HUES48 (cell line): ENCODE measurements around the gene EXOC4.

Experiments used
- H3K27ac ChIP-seq: one replicate; pipeline ENCODE4 v1.7.0; 2013; ENCODE audit warnings: low read depth, low read length, inconsistent platforms
- H3K27me3 ChIP-seq: 2 replicates; pipeline ENCODE4 v1.6.1; 2013; ENCODE audit warnings: mild to moderate bottlenecking, low read length; ENCODE audit not compliant: control insufficient read depth, insufficient read depth
- H3K36me3 ChIP-seq: 2 replicates; pipeline ENCODE4 v1.6.1; 2013; ENCODE audit warnings: low read length; ENCODE audit not compliant: control insufficient read depth, insufficient read depth
- H3K4me1 ChIP-seq: 2 replicates; pipeline ENCODE4 v1.6.1; 2013; ENCODE audit warnings: mild to moderate bottlenecking, low read length; ENCODE audit not compliant: control insufficient read depth, insufficient read depth
- H3K4me3 ChIP-seq: 2 replicates; pipeline ENCODE4 v1.5.1; 2013; ENCODE audit warnings: mild to moderate bottlenecking, low read depth, low read length
- H3K9ac ChIP-seq: 2 replicates; pipeline ENCODE4 v1.6.1; 2013; ENCODE audit warnings: mild to moderate bottlenecking, low read depth, low read length, moderate library complexity
- H3K9me3 ChIP-seq: 2 replicates; pipeline ENCODE4 v1.6.1; 2013; ENCODE audit warnings: low read length; ENCODE audit not compliant: control insufficient read depth, insufficient read depth

EXOC4 gene

DNA sequence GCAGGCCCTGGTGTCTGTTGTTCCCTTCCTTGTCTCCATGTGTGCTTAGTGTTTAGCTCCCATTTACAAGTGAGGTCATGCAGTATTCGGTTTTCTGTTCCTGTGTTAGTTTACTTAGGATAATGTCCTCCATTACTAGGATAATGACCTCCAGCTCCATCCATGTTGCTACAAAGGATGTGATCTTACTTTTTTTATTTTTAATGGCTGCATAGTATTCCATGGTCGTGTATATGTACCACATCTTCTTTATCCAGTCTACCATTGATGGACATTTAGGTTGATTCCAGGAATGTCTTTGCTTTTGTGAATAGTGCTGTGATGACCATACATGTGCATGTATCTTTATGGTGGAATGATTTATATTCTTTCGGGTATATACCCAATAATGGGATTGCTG lies 333.4 kb downstream of the EXOC4 start:
- no peak overlapping the region for H3K4me3 ChIP-seq
- no peak overlapping the region for H3K9ac ChIP-seq
- H3K9me3 ChIP-seq: no peaks in the 10 kb centered on the region
- no peaks in the 10 kb centered on the region for H3K36me3 ChIP-seq
- H3K4me1 ChIP-seq: peaks cover 21% of the 10 kb centered on the region; the same call in 1 of the 2 replicates
- no peak overlapping the region for H3K27ac ChIP-seq
- no peaks in the 10 kb centered on the region for H3K27me3 ChIP-seq

- Histone ChIP-seq H3K9ac (no peak overlapping the region), H3K27me3 (no peaks in the 10 kb centered on the region), H3K4me1 (peaks cover 18% of the 10 kb centered on the region; the same call in 1 of the 2 replicates), H3K27ac (no peak overlapping the region), H3K36me3 (no peaks in the 10 kb centered on the region), H3K4me3 (no peak overlapping the region), H3K9me3 (no peaks in the 10 kb centered on the region)
Observed at GRCh38 chr7:133587903-133588302, 335.0 kb downstream of the EXOC4 start.

DNA sequence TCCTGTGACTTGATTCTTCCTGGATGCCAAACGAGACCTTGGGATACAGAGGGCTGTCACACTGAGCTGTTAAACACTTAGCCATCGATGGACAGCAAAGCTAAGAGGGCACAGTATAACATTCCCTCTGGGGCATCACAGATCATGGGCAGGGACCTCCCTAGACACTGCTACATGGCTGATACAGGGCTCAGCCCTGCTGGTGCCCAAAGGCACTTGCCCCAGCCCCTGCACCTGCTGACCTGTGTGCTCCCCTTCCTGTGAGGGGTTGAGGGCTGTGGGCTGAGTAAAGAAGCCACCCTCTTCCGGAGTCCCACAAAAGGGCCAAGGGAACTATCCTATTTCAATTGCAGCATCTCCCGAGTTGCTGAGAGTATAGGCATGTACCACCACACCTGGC lies 337.9 kb downstream of the EXOC4 start:
- Histone ChIP-seq H3K36me3 (no peaks in the 10 kb centered on the region), H3K9me3 (no peaks in the 10 kb centered on the region), H3K27ac (no peak overlapping the region), H3K4me1 (0 out of 2 replicates have a peak, but pooled peaks cover 9% of the 10 kb centered on the region), H3K9ac (no peak overlapping the region), H3K4me3 (no peak overlapping the region), H3K27me3 (no peaks in the 10 kb centered on the region)

DNA sequence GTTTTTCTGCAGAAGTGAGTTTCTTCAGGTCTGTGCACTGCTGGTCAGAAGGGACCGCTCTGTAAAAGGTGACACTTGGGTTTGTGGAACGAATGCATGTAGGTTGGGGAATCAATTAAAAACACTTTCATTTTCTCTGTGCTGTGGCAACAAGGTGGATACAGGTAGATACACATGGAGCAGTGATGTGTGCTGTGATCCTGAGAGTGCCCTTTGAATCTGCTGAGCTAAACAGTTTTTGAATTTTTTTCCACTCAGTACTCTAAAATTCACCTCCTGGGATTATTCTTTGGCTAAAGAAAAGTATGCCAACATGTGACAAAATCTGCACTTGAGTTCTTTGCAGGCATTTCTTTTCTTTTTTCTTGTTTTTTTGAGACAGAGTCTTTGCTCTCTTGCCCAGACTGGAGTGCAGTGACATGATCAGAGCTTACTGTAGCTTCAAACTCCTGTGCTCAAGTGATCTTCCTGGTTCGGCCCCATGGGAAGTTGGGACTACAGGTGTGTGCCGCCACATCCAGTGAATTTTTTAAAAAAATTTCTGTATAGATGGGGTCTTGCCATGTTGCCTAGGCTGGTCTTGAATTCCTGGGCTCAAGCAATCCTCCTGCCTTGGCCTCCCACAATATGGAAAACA lies 338.9 kb downstream of the EXOC4 start:
- 0 out of 2 replicates have a peak, but pooled peaks cover 9% of the 10 kb centered on the region for H3K4me1 ChIP-seq
- no peak overlapping the region for H3K9ac ChIP-seq
- no peak overlapping the region for H3K27ac ChIP-seq
- no peaks in the 10 kb centered on the region for H3K9me3 ChIP-seq
- H3K36me3 ChIP-seq: no peaks in the 10 kb centered on the region
- H3K4me3 ChIP-seq: no peak overlapping the region
- H3K27me3 ChIP-seq: no peaks in the 10 kb centered on the region

DNA sequence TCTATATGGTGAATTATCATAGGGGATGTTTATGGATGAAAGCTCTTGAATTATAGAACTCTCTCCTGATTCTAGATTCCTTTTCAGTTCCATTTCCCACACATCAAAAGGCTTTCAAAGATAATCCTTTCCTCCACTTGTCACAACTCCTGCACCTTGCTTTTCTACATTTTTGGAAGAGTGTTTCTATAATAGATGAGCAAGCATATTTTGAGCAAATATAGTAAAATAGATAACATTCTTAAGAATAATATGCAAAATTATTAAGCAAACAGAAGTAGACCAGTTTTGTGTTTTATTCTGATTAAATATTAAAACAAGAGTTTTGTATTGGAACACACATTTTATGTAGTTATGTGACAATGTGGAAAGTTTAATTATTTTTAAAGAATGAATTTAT lies 340.7 kb downstream of the EXOC4 start:
- Histone ChIP-seq H3K27ac (no peak overlapping the region), H3K4me3 (no peak overlapping the region), H3K9me3 (no peaks in the 10 kb centered on the region), H3K27me3 (no peaks in the 10 kb centered on the region), H3K9ac (no peak overlapping the region), H3K4me1 (0 out of 2 replicates have a peak, but pooled peaks cover 9% of the 10 kb centered on the region), H3K36me3 (no peaks in the 10 kb centered on the region)

GRCh38 chr7:133601617-133602016 lies 348.7 kb downstream of the EXOC4 start:
- no peaks in the 10 kb centered on the region for H3K4me1 ChIP-seq
- H3K27ac ChIP-seq: no peak overlapping the region
- H3K36me3 ChIP-seq: no peaks in the 10 kb centered on the region
- H3K27me3 ChIP-seq: no peaks in the 10 kb centered on the region
- H3K9ac ChIP-seq: no peak overlapping the region
- H3K4me3 ChIP-seq: no peak overlapping the region
- no peaks in the 10 kb centered on the region for H3K9me3 ChIP-seq

DNA sequence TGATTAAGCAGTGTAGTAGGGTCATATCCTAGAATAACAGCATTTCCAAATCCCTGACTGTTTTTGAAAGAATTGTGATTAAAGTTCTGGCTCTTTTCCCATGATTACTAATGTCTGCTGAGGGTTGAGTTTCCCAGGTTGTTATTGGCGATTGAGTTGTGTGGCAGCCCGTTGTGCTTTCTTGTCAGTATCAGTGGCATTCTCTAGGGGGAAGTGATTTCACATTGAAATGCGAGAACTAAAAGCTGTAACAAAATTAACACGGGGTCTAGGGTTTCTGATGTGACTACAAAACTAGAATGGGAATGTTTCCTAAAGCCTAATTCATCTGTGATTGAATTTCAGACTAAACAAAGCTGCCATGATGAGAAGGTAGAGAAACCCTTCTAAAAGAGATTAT lies 349.4 kb downstream of the EXOC4 start:
- H3K9ac ChIP-seq: no peak overlapping the region
- H3K9me3 ChIP-seq: no peaks in the 10 kb centered on the region
- no peaks in the 10 kb centered on the region for H3K4me1 ChIP-seq
- no peaks in the 10 kb centered on the region for H3K36me3 ChIP-seq
- H3K27me3 ChIP-seq: no peaks in the 10 kb centered on the region
- H3K27ac ChIP-seq: no peak overlapping the region
- H3K4me3 ChIP-seq: no peak overlapping the region

GRCh38 chr7:133606991-133607390 lies 354.1 kb downstream of the EXOC4 start:
- Histone ChIP-seq H3K9ac (no peak overlapping the region), H3K27me3 (no peaks in the 10 kb centered on the region), H3K4me3 (no peak overlapping the region), H3K4me1 (no peaks in the 10 kb centered on the region), H3K9me3 (no peaks in the 10 kb centered on the region), H3K36me3 (no peaks in the 10 kb centered on the region), H3K27ac (no peak overlapping the region)

GRCh38 chr7:133609806-133610205 lies 356.9 kb downstream of the EXOC4 start:
- 0 out of 2 replicates have a peak, but pooled peaks cover 5% of the 10 kb centered on the region for H3K4me1 ChIP-seq
- H3K27me3 ChIP-seq: no peaks in the 10 kb centered on the region
- H3K9me3 ChIP-seq: no peaks in the 10 kb centered on the region
- H3K36me3 ChIP-seq: no peaks in the 10 kb centered on the region
- no peak overlapping the region for H3K4me3 ChIP-seq
- no peak overlapping the region for H3K27ac ChIP-seq
- no peak overlapping the region for H3K9ac ChIP-seq

DNA sequence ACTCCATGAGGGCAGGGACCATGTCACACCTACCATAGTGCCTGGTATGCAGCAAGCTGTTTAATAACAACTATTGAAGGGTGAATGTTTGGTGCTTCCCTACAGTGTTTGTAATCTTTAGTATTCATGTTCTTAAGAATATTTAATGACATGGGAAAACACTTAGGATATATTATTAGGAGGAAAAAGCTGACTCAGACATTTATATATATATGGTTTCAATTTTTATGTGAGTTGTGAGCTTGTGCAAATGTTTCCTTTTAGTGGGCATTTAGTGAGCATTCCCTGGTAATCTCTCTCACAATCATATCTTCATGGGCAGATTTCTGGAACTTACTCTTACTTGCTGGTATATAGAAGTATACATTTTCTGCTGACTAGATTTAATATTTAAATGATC lies 359.1 kb downstream of the EXOC4 start:
- Histone ChIP-seq H3K4me3 (no peak overlapping the region), H3K9ac (no peak overlapping the region), H3K27me3 (no peaks in the 10 kb centered on the region), H3K9me3 (no peaks in the 10 kb centered on the region), H3K27ac (no peak overlapping the region), H3K36me3 (no peaks in the 10 kb centered on the region), H3K4me1 (0 out of 2 replicates have a peak, but pooled peaks cover 5% of the 10 kb centered on the region)

DNA sequence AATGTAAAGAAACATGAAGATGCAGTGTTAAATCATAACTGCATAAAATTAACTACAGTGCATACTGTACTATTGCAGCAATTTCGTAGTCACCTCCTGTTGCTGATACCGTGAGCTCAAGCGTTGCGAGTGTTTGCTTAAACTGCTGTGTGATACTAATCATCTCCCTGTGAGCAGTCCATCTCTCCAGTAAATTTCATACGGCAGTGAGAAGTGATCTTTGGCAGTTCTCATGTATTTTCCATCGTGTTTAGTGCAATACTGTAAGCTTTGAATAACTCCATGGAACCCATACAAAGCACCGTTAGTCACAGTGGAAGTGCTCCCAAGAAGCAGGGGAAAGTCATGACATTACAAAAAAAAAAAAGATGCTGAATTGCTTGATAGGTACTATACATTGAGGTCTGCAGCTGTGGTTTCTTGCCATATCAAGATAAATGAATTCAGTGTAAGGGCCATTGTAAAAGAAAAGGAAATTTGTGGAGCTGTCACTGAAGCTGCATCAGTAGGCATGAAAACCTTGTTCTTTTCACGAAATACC lies 360.4 kb downstream of the EXOC4 start:
- H3K27me3 ChIP-seq: no peaks in the 10 kb centered on the region
- H3K9ac ChIP-seq: no peak overlapping the region
- 0 out of 2 replicates have a peak, but pooled peaks cover 5% of the 10 kb centered on the region for H3K4me1 ChIP-seq
- no peaks in the 10 kb centered on the region for H3K36me3 ChIP-seq
- no peaks in the 10 kb centered on the region for H3K9me3 ChIP-seq
- no peak overlapping the region for H3K4me3 ChIP-seq
- no peak overlapping the region for H3K27ac ChIP-seq
